ENCODE data around the gene FBXL20. TPM values are rescaled to one million over a fixed set of nuclear protein-coding genes. Genes with fewer than 3 reads are reported as not detected.

FBXL20 gene
- total and polyA plus RNA-seq, 2 experiments from 2014 or later, result 10.2 to 20.4 TPM

DNA sequence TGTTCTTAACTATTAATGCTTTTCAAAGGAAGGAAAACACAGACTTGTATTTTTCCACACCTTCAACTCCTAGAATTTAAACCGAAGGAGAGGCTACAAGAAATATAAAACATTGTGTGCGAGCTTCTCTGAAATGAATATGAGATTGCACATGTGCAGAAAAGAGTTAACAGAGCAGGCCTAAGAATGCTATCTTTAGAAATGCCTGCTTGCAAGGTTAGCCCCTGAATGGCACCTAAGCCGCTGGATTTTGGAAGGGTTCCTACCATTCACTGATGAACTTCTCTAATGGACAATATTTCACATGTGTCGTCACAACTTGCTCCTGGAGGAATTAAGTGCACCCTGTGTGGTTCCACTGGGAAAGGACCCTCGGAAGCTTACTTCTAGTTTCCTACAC lies 69.3 kb downstream of the FBXL20 start:
- Histone ChIP-seq H3K4me3 (no peak overlapping the region), H3K9me3 (ENCODE audit: low read depth) (no peaks in the 10 kb centered on the region), H3K27me3 (no peaks in the 10 kb centered on the region), H3K4me1 (ENCODE audit: low read depth) (peaks cover 16% of the 10 kb centered on the region), H3K36me3 (no peaks in the 10 kb centered on the region), H3K27ac (peak overlapping the region; percentile 65)
- TF ChIP-seq, protein P1, sequence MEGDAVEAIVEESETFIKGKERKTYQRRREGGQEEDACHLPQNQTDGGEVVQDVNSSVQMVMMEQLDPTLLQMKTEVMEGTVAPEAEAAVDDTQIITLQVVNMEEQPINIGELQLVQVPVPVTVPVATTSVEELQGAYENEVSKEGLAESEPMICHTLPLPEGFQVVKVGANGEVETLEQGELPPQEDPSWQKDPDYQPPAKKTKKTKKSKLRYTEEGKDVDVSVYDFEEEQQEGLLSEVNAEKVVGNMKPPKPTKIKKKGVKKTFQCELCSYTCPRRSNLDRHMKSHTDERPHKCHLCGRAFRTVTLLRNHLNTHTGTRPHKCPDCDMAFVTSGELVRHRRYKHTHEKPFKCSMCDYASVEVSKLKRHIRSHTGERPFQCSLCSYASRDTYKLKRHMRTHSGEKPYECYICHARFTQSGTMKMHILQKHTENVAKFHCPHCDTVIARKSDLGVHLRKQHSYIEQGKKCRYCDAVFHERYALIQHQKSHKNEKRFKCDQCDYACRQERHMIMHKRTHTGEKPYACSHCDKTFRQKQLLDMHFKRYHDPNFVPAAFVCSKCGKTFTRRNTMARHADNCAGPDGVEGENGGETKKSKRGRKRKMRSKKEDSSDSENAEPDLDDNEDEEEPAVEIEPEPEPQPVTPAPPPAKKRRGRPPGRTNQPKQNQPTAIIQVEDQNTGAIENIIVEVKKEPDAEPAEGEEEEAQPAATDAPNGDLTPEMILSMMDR (IDR thresholded peaks at IDR 0.05; ENCODE audit: low read depth, low read length), result no peak
- DNase-seq (ENCODE audit: low read depth in 1 of 2, low spot score in 1 of 2), result no peak

DNA sequence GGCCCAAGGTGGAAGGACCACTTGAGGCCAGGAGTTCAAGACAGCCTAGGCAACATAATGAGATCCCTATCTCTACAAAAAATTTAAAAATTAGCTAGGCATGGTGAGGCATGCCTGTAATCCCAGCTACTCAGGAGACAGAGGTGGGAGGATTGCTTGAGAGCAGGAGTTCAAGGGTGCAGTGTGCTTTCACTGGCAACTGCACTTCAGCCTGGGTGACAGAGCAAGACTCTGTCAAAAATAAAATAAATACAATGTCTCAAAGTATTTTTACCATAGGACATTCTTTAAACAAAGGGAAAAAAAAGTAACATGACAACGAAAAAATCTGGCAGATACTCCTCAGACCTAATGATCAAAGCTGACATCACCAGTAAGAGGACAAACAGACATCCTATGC lies 72.6 kb downstream of the FBXL20 start:
- Histone ChIP-seq H3K27ac (no peak overlapping the region), H3K27me3 (no peaks in the 10 kb centered on the region)
- TF ChIP-seq, protein P1 (IDR thresholded peaks at IDR 0.05; ENCODE audit: low read depth, low read length), result no peak

DNA sequence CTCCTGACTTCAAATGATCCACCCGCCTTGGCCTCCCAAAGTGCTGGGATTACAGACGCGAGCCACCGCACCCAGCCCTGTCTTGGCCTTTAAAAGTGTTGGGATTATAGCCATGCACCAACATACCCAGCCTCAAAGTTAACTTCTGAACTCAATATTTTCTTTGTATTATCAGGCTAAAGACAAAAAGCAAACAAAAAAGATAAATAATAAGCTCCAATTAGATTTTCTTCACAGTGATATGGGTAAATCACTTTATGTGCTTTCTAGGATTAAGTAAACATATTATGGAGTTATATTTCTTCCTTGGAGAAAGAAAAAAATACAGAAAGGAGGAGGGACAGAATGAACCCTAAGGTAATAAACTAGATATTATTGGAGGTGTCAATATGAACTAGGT lies 74.3 kb downstream of the FBXL20 start:
- TF ChIP-seq, protein P1 (IDR thresholded peaks at IDR 0.05; ENCODE audit: low read depth, low read length), result no peak
- H3K27ac ChIP-seq, result no peak overlapping the region
- no peak overlapping the region for H3K4me3 ChIP-seq
- H3K27me3 ChIP-seq, result no peaks in the 10 kb centered on the region
- no peaks in the 10 kb centered on the region for H3K9me3 ChIP-seq (ENCODE audit: low read depth)
- peaks cover 4% of the 10 kb centered on the region for H3K4me1 ChIP-seq (ENCODE audit: low read depth)
- no peak for DNase-seq (ENCODE audit: low read depth in 1 of 2, low spot score in 1 of 2)
- no peaks in the 10 kb centered on the region for H3K36me3 ChIP-seq

More for the DNA sequence above, 72.6 kb downstream of the FBXL20 start:
- Histone ChIP-seq H3K4me1 (ENCODE audit: low read depth) (peaks cover 7% of the 10 kb centered on the region), H3K9me3 (ENCODE audit: low read depth) (no peaks in the 10 kb centered on the region), H3K4me3 (no peak overlapping the region), H3K36me3 (no peaks in the 10 kb centered on the region)
- DNase-seq (ENCODE audit: low read depth in 1 of 2, low spot score in 1 of 2), result no peak

DNA sequence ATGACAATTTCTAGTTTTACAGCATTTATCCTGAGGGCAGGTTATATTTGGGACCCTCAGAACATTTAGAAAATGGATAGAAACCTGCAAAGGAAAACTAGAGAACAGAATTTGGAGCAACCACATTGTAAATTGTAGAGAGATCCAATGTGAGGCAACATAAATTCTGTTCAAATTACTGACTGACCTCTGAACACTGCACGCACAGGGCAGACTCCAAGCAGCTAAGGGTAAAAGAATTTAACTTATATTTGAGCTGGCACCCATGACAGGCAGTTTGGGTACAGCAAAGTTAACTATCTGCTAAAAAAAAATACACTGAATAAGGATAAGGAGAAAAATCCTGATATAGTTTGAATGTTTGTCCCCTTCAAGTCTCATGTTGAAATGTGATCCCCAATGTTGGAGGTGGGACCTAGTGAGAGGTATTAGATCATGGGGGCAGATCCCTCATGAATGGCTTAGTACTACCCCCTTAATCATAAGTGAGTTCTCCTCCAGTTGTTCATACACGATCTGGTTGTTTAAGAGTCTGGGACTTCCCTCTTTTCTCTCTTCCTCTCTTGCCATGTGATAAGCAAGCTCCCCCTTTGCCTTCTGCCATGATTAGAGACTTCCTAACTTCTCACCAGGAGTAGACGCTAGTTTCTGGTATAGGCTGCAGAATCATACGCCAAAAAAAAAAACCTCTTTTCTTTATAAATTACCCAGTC lies 75.7 kb downstream of the FBXL20 start:
- Histone ChIP-seq H3K9me3 (ENCODE audit: low read depth) (no peaks in the 10 kb centered on the region), H3K36me3 (no peaks in the 10 kb centered on the region), H3K27me3 (no peaks in the 10 kb centered on the region), H3K27ac (no peak overlapping the region), H3K4me1 (ENCODE audit: low read depth) (no peaks in the 10 kb centered on the region), H3K4me3 (no peak overlapping the region)
- TF ChIP-seq, protein P1 (IDR thresholded peaks at IDR 0.05; ENCODE audit: low read depth, low read length), result no peak
- DNase-seq (ENCODE audit: low read depth in 1 of 2, low spot score in 1 of 2), result no peak

DNA sequence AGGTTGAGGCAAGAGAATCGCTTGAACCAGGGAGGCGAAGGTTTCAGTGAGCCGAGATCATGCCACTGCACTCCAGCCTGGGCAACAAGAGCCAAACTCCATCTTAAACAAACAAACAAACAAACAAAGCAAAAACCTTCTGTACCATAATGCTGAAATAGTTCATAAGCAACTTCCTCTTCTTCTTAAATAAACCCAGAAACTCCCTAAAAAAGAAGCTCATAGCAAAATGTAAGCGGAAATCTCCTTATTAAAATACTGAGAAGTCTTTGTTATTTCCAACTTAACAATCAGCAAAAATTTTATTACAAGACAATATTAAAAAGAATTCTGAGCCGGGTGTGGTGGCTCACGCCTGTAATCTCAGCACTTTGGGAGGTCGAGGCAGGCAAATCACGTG lies 82.8 kb downstream of the FBXL20 start:
- Histone ChIP-seq H3K9me3 (ENCODE audit: low read depth) (no peaks in the 10 kb centered on the region), H3K4me1 (ENCODE audit: low read depth) (no peaks in the 10 kb centered on the region), H3K4me3 (no peak overlapping the region), H3K27me3 (no peaks in the 10 kb centered on the region), H3K27ac (no peak overlapping the region), H3K36me3 (no peaks in the 10 kb centered on the region)
- no peak for DNase-seq (ENCODE audit: low read depth in 1 of 2, low spot score in 1 of 2)
- TF ChIP-seq, protein P1 (IDR thresholded peaks at IDR 0.05; ENCODE audit: low read depth, low read length), result no peak

Measured in cardiac muscle cell (in vitro differentiated cells and primary cell).